A673 (cell line): Measurements from ENCODE around the gene OR2T10. TPM values are rescaled to one million over a fixed set of nuclear protein-coding genes. Genes with fewer than 3 reads are reported as not detected.
"Not testable (repeated sequence)": the region's sequence is repeated elsewhere in the genome, so short reads cannot be mapped to it uniquely, and the experiment has no call there.

ENCODE experiments used
- Bru-seq: library from RNA; stranded (reverse); fragments of 400-500 nt; gene quantifications from one replicate; lab custom pipeline; 2021; lab: Mats Ljungman, UMichigan
- BruChase-seq, 2 experiments: library from RNA; stranded (reverse); fragments of 400-500 nt; gene quantifications; one replicate each; lab custom pipeline; 2021; lab: Mats Ljungman, UMichigan
- BruUV-seq: library from RNA; stranded (reverse); fragments of 400-500 nt; replicated peaks from 2 replicates; lab custom pipeline; 2021; lab: Mats Ljungman, UMichigan
- CTCF ChIA-PET: fragments of 300-600 bp; sonication (Branson Sonifier 250); formaldehyde crosslinking; loops from one replicate; lab custom pipeline; 2022; ENCODE audit warnings: antibody characterized with exemption; lab: Charles Lee
- POLR2A ChIA-PET: fragments of 300-600 bp; sonication (Branson Sonifier 250); formaldehyde crosslinking; loops from one replicate; lab custom pipeline; 2022; ENCODE audit warnings: antibody characterized with exemption; ENCODE audit not compliant: low non-redundant PET; lab: Charles Lee
- DNase-seq: peaks from one replicate; pipeline ENCODE4 v3.0.0-alpha.2; 2015; ENCODE audit warnings: low spot score
- H3K27ac ChIP-seq: fragments of 200-600 bp; sonication (generic); 2 replicates; pipeline ENCODE4 v1.5.1; 2016; ENCODE audit warnings: mixed run types, low read depth, mild to moderate bottlenecking, mixed read lengths, antibody characterized with exemption, low read length; ENCODE audit not compliant: poor library complexity, severe bottlenecking
- H3K27me3 ChIP-seq: fragments of 200-600 bp; sonication (generic); replicated peaks from 2 replicates; pipeline ENCODE4 v1.6.1; 2017; ENCODE audit warnings: mixed run types, low read depth, mild to moderate bottlenecking, mixed read lengths, antibody characterized with exemption, low read length; ENCODE audit not compliant: insufficient read depth, poor library complexity
- H3K36me3 ChIP-seq: fragments of 200-600 bp; sonication (generic); 2 replicates; pipeline ENCODE4 v1.6.1; 2016; ENCODE audit warnings: mixed run types, mild to moderate bottlenecking, mixed read lengths, antibody characterized with exemption, low read length; ENCODE audit not compliant: insufficient read depth, poor library complexity, severe bottlenecking
- H3K4me1 ChIP-seq: fragments of 200-600 bp; sonication (generic); 2 replicates; pipeline ENCODE4 v1.6.1; 2017; ENCODE audit warnings: mixed run types, mild to moderate bottlenecking, mixed read lengths, antibody characterized with exemption, low read length; ENCODE audit not compliant: insufficient read depth, poor library complexity, severe bottlenecking
- H3K4me3 ChIP-seq: fragments of 200-600 bp; sonication (generic); 2 replicates; pipeline ENCODE4 v1.5.1; 2016; ENCODE audit warnings: low read depth, mixed run types, mild to moderate bottlenecking, mixed read lengths, low read length; ENCODE audit not compliant: poor library complexity, severe bottlenecking
- H3K9me3 ChIP-seq: fragments of 200-600 bp; sonication (generic); 2 replicates; pipeline ENCODE4 v1.6.1; 2016; ENCODE audit warnings: mixed run types, low read depth, mild to moderate bottlenecking, mixed read lengths, antibody characterized with exemption, low read length; ENCODE audit not compliant: poor library complexity, severe bottlenecking
- CTCF ChIP-seq: fragments of 300-800, 200-600 bp; sonication (generic); conservative IDR thresholded peaks from 2 replicates; pipeline ENCODE4 v1.5.1; 2017; ENCODE audit warnings: low read depth, mild to moderate bottlenecking, antibody characterized with exemption, low read length, moderate library complexity, mixed read lengths
- EZH2 ChIP-seq: fragments of 200-600 bp; sonication (generic); IDR thresholded peaks from 2 replicates; pipeline ENCODE4 v1.6.1; 2017; ENCODE audit warnings: borderline replicate concordance, low read depth, mild to moderate bottlenecking, mixed read lengths, antibody characterized with exemption, low read length; ENCODE audit not compliant: poor library complexity, severe bottlenecking
- intact Hi-C: fragments of 100-400 bp; cut with micrococcal nuclease; formaldehyde crosslinking; loops from one replicate; pipeline ENCODE4 v1.10.0; 2022; ENCODE audit not compliant: unreplicated experiment
- long read RNA-seq: library from polyadenylated mRNA; stranded (forward); transcript quantifications from one replicate; pipeline ENCODE4 v2.0.0, GENCODE V29; 2022
- total RNA-seq: library from RNA; stranded (reverse); gene quantifications from 2 replicates; pipeline ENCODE4 v1.2.3, GENCODE V29; 2021

Gene OR2T10
- total RNA-seq (not detected in 2 replicates), Bru-seq, nascent RNA (percentile 10 among the genes with signal in this experiment), BruChase-seq, experiment 1, labeled RNA remaining after a 2-hour chase (percentile 10 among the genes with signal in this experiment), BruChase-seq, experiment 2, labeled RNA remaining after a 6-hour chase (not detected)
- long read RNA-seq = 0 reads

- BruUV-seq = no TSS peak
- no peaks in the 10 kb centered on the region for H3K36me3 ChIP-seq
- H3K27me3 ChIP-seq = no peaks in the 10 kb centered on the region
- H3K27ac ChIP-seq = no peak within 1 kb of the TSS
- no peaks in the 10 kb centered on the region for H3K9me3 ChIP-seq
- no peak for DNase-seq
- CTCF ChIA-PET = no interaction called here
- POLR2A ChIA-PET = no interaction called here
- H3K4me1 ChIP-seq = peaks cover 9% of the 10 kb centered on the region
- intact Hi-C loops = no loop called here
- H3K4me3 ChIP-seq = no peak within 1 kb of the TSS
- no peak for TF ChIP-seq EZH2
- TF ChIP-seq CTCF = no peak
Observed at GRCh38 chr1:248597589-248597988, at the start of gene OR2T10. Gene OR2T10 (minus strand): TSS chr1:248597700. CDS start chr1:248593768, 3,932 bp downstream.

GRCh38 chr1:248645178-248645577 is 47.7 kb upstream of the OR2T10 start, which contains the start of gene OR2T35:
Gene OR2T35 (minus strand): TSS chr1:248645278. CDS start chr1:248639258, 6,020 bp downstream.
- H3K36me3 ChIP-seq, POLR2A ChIA-PET, H3K9me3 ChIP-seq, H3K4me1 ChIP-seq, DNase-seq, BruUV-seq, H3K27me3 ChIP-seq, intact Hi-C loops, H3K4me3 ChIP-seq, H3K27ac ChIP-seq, CTCF ChIA-PET: not testable (repeated sequence)

GRCh38 chr1:248642971-248643651 is 45.6 kb upstream of the OR2T10 start:
- H3K27ac ChIP-seq, H3K4me1 ChIP-seq, CTCF ChIA-PET, POLR2A ChIA-PET, BruUV-seq, H3K4me3 ChIP-seq, H3K27me3 ChIP-seq, intact Hi-C loops, DNase-seq, H3K9me3 ChIP-seq, H3K36me3 ChIP-seq: not testable (repeated sequence)

GRCh38 chr1:248641583-248641982 is 44.1 kb upstream of the OR2T10 start:
- H3K9me3 ChIP-seq, H3K4me1 ChIP-seq, H3K4me3 ChIP-seq, H3K27me3 ChIP-seq, DNase-seq, intact Hi-C loops, CTCF ChIA-PET, H3K27ac ChIP-seq, BruUV-seq, POLR2A ChIA-PET, H3K36me3 ChIP-seq: not testable (repeated sequence)

GRCh38 chr1:248640906-248641305 is 43.4 kb upstream of the OR2T10 start:
- CTCF ChIA-PET, H3K9me3 ChIP-seq, DNase-seq, H3K27me3 ChIP-seq, BruUV-seq, H3K4me1 ChIP-seq, H3K27ac ChIP-seq, POLR2A ChIA-PET, H3K36me3 ChIP-seq, intact Hi-C loops, H3K4me3 ChIP-seq: not testable (repeated sequence)

GRCh38 chr1:248639652-248640051 is 42.2 kb upstream of the OR2T10 start:
- BruUV-seq, intact Hi-C loops, H3K27me3 ChIP-seq, H3K4me1 ChIP-seq, H3K4me3 ChIP-seq, POLR2A ChIA-PET, DNase-seq, H3K27ac ChIP-seq, CTCF ChIA-PET, H3K9me3 ChIP-seq, H3K36me3 ChIP-seq: not testable (repeated sequence)
